COLO668 (cell line): Measurements from ENCODE around the gene DNAJB6.

Experiments
- DNase-seq: peaks from one replicate; lab custom pipeline; 2025; ENCODE audit not compliant: unreplicated experiment; lab: John Stamatoyannopoulos, UW

The DNAJB6 gene

DNA sequence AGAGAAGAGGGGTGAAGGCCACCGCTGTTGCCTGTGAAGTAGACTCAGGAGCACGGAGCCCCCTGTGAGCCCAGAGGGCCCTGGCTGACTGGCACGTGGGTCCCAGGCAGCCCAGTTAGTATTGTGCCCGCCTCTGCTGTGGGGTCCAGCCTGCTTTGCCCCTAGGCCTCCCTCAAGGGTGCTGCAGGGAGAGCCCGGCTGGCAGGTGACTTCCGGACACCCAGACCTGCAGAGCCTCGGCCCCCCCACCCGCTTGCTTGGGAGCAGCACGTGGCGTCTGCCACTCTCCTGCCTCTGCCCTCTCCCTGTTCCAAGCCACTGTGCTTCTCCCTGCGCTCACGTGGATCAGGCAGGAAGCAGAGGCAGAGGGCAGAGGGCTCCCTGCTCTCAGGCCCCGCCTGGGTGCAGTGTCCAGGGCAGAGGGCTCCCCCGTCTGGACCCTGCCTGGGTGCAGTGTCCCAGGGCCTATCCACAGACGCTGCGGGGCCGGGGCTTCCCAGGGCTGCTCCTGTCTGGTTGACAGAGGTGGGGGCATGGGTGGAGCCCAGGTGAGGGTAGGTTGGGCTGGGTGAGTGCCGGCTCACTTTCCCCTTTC, 88.4 kb downstream of the DNAJB6 start:
- DNase-seq, result no peak

DNA sequence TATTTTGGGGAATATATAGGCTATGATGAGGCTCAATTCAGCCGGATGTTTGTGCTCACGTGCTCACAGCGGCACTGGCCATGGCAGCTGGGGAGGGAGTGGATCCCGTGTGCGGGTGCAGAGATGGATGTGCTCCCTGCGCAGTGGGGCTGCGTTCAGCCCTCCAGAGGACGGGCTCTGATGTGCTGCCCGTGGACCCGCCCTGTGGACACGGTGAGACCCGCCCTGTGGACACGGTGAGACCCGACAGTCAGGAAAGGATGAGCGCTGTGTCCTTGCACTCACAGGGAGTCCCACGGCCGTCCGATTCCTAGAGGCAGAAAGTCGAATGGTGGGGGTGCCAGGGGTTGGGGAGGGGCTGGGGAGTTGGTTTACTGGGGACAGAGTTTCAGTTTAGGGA, 89.0 kb downstream of the DNAJB6 start:
- DNase-seq, result no peak

DNA sequence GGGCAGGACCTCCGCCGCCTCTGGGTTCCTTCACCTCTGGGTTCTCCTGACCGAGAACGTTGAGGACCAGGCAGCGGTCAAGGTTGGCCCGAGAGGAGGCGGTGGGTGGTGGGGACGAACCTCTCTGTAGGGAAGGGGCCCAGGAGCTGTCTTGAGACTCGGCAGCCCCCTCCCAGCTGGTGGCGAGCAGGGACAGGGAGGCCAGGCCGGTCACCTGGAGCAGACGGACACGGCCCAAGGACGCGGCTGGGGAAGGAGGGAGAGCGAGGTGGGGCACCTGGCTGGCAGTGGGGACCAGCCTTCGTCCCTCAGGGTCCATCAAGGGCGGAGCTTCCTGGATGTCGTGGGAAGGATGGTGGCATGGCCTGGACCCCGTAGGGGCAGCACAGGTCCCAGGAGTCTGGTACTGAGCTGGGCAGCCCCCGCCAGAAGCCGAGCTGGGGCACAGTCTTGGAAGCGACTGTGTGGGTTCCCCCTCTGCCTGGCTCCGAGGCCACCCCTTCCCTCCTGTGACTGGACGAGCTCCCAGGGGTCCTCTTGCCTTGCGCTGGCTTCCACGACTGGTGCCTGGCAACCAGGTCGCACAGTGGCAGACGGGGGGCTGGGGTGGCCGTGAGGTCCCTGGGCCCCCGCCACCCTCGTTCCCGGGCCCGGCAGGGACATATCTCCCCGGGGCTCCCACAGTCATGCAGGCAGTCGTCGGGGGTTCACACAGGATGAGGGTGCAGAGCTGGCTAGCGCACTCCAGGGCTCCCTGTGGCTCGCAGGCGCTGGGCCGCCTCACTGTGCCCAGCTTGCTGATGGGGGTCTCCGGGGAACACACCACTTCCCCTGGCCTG, 89.9 kb downstream of the DNAJB6 start:
- no peak for DNase-seq

DNA sequence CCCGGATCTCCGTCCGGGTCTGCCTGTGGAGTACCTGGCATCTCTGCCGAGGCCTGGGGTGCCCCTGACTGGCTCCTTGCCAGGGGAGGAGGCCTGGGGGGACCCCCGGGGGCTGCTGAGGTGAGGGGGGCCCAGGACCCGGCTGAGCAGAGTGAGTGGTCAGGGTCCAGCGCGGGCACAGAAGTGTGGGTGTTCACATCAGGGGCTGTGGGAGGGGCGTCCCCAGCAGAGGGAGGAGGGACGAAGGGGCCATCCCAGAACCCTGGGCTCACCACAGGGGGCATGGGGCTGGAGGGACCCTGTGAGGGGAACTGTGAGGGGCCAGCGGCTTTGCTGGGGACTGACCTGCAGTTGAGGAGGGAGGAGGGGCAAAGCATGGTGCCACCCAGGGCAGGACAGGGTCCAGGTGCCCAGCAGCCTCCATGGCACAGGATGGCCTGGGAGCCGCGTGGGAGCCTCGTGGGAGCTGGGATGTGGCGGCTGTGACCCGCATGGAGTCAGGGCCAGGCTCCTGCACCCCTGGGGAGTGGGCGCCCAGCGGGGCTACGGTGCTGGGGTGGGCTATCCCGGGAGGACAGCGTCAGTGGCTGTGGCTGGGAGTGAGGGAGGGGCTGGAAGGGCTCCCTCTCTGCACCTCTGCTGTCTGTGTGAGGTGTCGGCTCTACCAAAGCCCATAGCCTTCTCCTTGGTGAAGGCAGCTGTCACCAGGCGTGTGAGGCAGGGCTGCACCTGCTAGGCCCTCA, 91.2 kb downstream of the DNAJB6 start:
- DNase-seq, result no peak

DNA sequence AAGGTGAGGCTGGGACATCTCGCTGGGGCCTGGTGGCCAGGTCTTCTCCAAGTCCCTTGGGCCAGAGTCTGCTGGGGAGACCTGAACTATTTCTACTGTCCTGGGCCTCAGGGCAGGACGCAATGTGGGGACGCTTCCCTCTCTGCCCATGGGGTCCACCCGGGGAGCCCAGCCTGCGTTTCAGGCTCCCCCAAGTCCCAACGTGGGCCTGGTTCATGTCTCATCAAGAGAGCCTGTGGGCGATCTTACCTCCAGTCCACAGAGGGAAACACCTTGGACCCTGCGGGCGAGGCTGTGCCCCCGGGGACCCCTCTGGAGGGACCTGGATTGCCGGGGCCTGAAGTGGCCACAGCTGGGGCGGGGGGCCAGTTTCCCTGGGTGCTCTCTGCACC, 91.7 kb downstream of the DNAJB6 start:
- no peak for DNase-seq

DNA sequence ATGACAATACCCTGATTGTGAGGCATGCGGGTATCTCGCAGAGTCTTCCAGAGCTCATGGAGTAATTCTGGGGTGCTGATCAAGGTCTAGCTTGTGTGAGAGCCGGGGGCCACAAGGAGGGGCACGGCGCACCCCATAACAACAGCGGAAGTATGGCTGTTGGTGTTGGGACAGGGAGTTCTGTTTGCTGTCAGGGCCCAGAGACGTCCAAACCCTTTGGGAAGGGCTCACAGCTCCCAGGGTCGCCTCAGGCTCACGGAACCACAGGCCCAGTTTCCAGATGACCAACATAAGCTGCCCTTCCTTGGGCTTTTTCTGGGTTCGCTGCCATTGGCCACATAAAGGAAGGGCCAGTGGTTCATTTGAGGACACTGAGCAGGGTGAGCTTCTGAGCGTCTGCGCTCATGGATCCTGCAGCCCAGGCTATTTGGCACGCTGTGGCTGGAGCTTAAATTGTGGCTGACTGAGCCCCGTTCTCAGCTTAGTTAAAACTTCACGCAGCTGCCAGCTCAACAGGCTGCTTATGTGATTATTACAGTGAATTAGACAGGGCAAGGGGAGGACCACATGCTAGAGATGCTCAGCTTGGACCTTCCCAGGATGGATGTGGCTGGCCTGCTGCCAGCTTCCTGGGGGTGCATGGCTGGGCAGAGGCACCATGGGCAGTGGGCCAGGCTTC, 92.3 kb downstream of the DNAJB6 start:
- no peak for DNase-seq

DNA sequence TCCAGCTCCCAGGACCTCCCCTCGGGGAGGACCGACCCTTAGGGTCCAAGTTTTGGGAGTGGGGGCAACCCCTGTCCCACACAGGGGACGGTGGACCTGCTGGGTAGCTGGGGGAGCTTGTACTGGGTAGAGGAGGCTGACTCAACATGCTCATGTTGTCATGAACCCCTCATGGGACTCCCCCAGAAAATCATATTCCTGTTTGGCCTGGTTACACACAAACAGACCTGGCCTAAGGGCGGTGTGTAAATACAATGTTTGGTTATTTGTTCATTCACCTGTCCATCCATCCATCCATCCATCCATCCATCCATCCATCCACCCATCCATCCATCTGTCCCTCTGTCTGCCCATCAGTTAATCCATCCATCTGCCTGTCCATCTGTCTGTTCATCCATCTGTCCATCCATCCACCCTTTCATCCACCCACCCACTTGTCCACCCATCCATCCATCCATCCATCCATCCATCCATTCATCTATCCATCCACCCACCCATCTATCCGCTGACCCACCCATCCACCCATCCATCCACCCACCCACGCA, 92.9 kb downstream of the DNAJB6 start:
- no peak for DNase-seq

DNA sequence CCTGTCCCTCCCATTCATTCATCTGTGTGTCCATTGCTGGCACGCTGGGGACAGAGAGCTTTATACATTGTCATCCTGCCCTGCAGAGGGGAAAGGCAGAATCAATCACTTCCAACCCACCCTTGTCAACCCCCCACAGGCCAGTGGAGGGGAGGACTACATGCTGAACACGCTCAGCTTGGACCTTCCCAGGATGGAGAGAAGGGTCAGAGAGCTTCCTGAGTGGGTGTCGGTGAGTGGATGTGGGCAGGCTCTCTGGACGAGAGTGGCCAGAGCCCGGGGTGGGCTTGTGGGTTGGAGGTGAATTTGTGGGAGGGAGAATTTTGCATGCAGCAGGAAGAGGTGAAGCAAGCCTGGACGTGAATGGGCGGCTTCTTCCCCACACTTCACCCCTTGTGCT, 93.9 kb downstream of the DNAJB6 start:
- no peak for DNase-seq

DNA sequence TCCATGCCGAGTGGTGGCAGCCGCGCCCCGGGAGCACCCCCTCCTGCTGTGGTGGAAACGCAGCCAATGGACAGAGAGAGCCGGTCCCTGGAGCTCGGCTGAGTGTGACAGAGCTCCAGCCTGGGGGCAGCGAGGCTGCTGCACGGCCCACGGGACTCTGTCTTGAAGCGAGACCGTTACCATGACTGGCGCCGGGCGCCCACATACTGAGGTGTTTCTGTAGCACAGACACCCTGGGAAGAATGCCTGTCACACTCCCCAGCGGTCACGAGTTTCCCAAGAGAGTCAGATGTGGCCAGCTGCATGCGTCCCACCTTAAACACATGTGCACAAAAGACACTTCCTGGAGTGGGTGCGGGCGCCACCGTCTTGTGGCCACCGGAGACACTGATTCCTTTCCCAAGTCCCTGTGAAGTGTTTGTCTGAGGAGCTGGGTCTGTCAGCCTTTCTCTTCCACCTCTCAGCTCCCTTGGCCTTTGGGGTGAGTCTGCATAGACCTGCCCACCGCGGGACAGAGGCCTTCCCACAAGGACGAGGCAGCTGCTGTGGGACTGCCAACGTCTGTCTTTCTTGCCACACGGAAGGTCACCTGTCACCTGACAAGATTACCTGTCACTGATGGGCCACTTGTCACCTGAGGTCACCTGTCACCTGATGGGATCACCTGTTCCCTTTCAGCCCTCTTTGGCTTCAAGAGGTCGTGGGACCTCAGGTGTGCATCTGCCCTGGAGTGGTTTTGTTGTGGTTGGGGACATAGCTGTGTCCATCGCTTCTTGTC, 94.6 kb downstream of the DNAJB6 start:
- peak; percentile 13 for DNase-seq

DNA sequence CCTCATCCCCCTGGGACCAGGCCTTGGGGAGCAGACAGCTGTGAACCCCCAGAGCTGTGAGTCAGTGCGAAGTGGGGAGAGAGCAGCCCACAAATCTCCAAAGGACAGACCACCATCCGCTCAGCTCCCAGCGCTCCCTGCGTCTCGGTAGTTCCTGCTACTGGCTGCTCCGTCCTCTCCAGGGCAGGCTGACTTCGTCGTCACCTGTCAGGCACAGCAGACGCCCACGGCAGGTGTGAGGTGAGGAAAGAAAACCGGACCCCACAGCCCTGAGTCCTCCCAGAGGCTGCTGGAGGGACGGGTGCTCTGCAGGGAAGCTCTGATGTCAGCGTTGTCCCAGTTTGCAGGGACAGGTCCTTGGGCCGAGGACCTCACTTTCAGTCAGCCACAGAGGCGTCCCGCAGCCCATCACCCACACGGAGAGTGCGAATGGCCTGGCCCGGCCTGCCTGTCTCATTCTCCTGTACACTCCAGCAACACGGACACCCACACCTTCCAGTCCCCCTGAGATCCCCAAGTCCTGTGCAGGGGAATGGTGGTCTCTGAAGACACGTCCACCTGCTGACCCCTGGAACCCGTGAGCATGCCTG, 95.2 kb downstream of the DNAJB6 start:
- DNase-seq, result peak; percentile 17

DNA sequence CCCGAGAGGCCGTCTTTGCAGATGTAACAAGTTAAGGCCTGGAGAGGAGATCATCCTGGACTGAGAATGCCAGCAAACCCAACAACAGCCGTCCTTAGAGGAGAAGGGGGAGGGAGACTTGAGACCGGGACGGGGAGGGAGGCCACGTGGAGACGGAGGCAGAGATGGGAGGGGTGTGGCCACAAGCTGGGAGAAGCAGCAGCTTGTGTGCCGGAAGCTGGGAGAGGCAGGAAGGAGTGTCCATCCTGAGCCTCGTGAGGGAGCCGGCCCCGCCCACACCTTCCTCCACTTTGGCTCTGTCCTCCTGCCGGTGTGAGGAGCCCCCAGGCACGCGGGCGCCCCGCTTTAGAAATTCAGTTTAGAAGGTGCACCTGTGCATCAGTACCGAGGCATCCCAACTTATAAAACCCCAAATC, 95.7 kb downstream of the DNAJB6 start:
- peak; percentile 75 for DNase-seq

DNA sequence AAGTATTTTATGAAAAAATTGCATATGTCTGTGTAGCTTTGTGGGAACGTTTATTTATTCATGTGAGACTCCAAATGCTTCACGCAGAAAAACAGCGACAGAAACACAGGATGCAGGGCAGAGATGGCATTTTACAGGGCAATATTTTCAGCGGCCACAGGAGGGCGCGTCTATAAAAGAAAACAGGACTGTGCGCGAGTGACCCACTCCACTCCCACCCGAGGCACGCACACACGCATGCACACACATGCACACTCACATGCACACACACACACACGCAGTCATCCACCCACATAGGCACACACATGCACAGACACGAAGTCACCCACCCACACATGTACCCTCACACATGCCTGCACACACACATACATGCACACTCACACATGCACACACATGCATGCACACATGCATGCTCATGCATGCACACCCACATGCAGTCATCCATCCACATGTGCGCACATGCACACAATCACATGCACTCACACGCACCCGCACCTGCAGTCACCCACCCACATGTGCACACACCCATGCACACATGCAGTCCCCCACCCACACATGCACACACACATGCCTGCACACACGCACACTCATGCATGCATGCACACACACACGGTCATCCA, 96.3 kb downstream of the DNAJB6 start:
- DNase-seq, result peak; percentile 53

DNA sequence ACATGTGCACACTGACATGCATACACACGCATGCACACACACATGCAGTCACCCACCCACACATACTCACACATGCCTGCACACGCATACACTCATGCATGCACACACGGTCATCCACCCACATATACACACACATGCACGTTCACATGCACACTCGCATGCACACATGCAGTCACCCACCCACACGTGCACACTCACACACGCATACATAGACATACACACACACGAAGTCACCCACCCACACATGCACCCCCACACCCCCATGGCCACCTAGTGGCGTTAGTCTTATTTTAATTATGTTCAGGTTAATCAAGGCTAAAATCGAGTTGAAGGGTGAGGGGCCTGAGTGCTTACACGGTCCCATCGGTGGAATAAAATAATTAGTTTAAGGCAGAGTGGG, 96.8 kb downstream of the DNAJB6 start:
- no peak for DNase-seq

DNA sequence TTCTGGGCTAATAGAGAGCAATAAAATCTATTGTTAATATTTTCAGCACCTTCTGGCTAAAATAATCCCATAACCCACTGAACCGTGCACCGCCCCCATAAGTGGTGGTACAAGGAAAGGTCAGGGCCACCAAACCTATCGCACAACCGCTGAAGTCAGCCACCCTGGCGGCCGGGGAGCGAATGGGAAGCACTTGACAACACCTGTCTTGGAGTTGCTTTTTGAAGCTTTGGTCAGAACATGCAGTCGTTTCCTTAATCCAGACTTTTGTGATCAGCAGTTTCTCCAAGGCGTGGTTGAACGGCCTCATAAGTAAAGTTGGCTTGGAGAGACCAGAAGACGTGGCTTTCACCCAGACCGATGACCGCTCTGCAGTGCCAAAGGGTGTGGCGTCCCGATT, 97.4 kb downstream of the DNAJB6 start:
- no peak for DNase-seq

DNA sequence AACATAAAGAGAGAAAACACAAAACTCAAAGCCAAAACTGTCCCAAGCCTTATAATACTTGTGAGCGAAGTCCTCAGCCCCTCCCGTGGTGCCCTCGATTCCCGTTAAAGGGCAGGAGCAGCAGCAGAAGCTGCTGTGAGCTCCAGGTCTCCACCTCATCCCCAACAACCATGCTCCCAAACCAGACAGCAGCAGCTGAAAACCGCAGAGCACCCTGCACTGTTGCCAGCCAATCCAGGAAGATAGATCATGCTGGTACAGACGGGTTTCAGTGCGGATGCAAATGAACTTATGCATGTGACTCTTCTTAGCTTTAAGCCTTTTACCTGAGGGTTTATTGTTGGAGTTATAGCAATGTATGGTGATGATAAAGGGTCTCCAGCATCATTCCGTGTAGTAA, 97.9 kb downstream of the DNAJB6 start:
- no peak for DNase-seq

DNA sequence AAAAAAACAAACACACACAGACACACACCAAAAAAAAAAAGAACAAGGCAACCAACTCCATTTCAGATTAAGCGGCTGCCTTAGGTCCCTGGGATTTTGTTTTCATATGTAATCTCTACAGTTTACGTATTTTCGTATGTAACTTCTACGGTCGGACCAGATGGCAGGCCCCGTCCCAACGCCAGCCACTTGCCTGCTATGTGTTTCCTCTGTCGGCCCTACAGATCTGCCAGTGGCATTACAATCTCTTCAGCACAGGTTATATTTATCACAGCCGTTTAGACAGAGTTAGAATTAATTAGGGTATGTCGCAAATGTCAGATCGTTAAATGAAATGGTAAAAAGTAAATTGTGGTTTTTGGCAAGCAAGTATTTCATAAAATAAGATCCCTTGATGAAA, 99.3 kb downstream of the DNAJB6 start:
- no peak for DNase-seq

DNA sequence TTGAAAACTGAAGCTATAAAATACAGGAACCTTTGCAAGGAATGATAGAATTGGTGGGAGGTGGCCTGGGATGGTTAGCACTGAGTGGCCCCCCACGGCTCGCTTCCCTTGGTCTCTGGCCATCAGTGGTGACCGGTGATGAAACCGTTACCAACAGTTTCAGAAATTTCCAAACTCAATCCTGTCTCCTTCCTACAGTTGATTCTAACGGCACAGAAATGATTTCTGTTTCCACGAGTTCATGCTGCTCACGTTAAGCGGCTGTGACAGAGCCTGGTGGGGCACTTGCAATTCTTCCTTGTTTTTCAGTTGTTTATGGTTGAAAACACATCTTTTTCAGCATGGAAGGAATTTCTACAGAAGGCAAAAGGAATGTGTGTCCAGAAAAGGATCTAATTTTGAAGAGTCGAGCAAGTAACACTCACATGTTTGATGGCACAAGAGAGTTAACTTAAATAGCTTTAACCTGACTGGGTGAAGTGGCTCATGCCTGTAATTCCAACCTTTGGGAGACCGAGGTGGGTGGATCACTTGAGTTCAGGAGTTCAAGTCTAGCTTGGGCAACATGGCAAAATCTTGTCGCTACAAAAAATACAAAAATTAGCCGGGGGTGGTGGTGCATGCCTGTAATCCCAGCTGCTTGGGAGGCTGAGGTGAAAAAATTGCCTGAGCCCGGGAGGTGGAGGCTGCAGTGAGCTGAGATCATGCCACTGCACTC, 100.1 kb downstream of the DNAJB6 start:
- DNase-seq, result no peak

DNA sequence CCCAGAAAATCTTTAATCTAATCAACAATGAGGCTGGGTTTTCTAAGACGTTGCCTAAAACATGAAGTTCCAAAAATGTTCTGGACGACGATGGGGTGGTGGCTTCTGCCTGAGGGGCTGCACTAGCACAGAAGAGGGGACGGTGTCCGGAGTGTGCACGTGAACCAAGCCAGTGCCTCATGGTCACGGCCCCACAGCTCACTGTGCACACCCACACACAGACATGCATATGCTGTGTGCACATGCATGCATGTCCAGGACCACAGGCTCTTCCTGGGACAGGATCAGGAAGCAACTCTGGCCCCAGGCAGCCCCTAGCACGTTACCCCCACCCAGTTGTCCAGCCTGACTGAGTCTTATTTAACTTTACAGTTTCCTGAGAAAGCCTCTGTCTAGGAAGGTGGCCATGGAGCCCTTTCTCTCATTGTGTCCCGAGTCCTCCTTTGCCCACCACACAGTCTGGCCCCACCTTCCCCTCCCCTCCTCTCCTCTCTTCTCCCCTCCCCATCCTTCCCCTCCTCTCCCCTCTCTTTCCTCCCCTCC, 100.8 kb downstream of the DNAJB6 start:
- no peak for DNase-seq
